Measurements from ENCODE around the gene PTPRK. TPM values are rescaled to one million over a fixed set of nuclear protein-coding genes. Genes with fewer than 3 reads are reported as not detected.
"Not testable (repeated sequence)": the region's sequence is repeated elsewhere in the genome, so short reads cannot be mapped to it uniquely, and the experiment has no call there.

Gene PTPRK
- polyA plus RNA-seq, 1 donor, result 57.5 TPM

DNA sequence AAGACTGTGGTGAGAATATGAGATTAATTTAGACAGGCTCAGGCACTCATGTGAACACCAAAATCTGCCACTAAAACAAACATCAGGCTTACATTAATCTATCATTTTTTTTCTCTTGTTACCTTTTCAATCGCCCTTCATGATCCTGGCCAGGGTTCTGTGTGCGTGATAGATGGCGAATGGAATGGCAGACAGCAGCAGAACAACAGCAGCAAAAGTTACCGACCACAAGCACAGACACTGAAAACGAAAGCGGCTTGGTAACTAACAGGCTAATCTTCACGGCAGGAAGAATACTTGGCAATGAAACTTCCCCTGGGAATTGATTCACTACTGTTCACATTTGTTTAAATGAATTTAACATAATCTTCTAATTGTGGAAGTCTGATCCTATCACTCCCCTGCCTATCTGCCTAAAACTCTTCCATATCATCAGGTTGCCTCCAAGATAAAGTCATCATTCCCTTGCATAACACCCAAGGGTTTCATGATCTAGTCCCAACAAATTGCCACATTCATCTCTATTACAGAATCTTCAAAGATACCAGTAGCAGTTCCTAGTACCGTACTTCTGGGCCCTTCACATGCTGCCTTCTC lies 28.7 kb downstream of the PTPRK start:
- no peak for DNase-seq

DNA sequence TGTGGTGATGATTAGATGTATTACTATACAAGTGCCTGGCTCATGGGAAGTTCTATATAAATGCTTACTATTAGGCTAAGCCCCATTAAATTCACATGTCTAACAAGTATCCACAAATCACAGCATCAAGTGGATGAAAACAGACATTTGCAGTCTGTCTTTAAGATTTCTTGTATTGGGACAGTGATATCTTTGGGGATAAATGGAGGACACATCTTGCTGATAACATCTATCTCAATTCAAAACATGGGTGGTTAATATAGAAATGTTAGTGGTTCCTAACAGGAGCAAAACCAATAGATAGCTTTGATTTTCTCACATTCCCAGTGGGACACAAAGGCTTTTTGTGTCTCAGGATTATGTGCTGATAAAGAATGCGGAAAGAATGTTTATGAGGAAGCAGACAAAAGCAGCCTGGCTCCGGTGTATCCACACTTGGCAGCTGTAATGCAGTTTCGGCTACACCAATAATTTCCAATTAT lies 29.3 kb downstream of the PTPRK start:
- no peak for DNase-seq

DNA sequence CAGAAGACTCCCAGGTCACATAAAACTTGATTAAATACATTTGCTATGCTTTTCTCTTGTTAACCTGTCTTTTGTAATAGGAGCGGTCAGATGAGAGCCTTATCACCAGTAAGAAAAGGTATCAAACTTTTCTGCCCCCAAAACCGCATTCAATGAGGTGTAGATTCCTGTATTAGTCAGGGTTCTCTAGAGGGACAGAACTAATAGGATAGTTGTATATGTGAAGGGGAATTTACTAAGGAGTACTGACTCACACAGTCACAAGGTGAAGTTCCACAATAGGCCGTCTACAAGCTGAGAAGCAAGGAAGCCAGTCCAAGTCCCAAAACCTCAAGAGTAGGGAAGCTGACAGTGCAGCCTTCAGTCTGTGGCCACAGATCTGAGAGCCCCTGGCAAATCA lies 32.7 kb downstream of the PTPRK start:
- no peak for DNase-seq

GRCh38 chr6:128487055-128487454 lies 33.3 kb downstream of the PTPRK start:
- DNase-seq, result no peak

- DNase-seq, result not testable (repeated sequence)
Measured at GRCh38 chr6:128486580-128486979, 33.8 kb downstream of the PTPRK start.

GRCh38 chr6:128483472-128484135 lies 36.8 kb downstream of the PTPRK start:
- DNase-seq, result no peak

- DNase-seq, result no peak
Measured at GRCh38 chr6:128482642-128483041, 37.8 kb downstream of the PTPRK start.

DNA sequence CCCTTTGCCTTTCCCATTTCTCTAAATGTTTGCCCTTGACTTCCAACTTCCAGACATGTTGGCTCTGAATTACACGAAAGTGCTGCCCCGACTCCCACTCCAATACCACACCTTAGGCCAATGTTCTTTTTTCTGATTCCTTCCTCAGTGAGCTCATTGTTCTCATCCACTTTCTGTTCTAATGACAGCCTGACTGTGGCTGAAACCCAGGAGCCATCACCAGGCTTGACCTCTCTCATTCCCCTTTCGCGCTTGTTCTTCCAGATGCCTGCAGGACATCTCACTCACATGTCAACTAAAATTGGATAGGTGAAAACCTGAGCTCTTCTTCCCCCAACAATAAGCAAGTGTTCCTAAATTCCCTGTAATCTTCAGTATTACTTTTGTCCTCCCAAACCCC lies 40.4 kb downstream of the PTPRK start:
- no peak for DNase-seq

DNA sequence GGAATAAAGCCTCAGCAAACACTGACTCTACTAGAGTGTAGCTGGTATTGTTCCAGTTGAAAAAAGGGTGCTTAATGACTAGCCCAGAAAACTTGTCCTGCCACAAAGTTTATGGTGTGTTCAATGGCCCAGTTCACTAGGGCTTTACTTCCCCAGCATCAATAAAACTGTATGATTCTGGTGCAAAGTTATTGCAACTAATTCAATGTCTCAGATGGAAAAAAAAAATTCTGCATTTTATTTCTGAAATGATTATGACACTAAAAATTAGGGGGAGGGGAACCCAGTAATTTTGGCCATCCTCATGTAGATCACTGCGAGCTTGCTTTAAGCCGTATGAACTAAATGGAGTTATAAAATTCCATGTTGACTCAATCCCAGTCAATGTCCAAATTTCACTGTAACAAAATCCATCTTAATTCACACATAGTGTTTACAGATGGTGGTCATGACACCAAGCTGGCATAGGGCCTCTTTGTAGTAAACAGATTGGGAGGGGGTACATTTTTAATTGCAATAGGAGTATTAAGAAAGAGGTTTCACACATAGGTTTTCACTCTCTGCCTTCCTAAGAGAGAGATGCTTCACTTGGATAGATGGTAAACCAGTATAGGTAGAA lies 41.2 kb downstream of the PTPRK start:
- DNase-seq, result no peak

DNA sequence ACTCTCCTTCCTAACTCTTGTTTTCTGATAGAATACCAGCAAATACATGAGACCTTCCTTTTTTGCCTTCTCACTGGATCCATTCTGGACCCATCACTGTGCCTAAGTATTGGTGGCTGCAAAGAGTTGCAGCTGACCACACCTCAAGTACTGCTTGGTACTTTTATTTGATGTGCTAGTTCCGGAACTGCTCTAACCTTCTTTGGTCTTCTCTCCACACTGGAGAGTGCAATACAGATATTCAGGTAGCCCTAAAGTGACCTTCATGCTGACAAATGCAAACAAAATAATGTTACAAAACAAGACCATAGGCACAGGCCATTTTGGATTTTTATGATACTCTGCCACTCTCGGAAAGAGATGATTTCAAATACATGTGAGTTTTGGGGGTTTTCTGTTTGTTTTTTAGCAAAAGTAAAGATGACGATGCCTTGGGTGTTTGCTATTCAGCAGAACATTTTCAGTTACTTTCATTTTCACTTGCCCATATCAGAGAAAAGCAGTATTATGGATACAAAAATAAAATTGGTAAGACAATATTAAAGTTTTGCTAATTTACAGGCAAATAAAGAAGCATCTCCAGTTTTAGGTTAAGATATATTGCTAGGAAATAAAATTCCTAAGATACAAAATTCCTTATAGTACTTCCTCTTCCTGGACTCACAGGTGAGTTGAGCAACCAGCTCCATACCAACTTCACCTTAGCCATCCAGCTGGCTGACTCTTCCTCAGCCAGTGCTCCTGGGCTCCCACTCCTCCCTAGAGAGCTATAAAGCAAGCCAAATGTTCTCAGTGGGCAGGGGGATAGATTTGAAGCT lies 42.0 kb downstream of the PTPRK start:
- DNase-seq, result no peak

DNA sequence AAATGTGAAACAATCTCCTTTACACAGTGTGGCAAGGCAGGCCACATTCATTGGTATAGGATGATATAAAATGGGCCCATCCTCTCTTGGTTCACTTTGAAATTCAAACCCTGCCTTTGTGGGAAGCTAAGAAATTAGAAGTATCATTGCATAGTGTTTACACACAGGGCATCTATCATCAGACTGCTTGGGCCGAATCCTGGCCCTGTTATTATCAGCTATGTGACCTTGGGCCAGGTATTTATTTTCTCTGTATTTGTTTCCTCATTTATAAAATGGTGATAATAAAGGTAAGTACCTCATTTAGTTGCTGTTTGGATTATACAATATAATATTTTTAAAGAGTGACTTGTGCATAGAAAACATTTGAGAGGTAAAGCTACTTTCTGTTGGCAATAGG lies 45.5 kb downstream of the PTPRK start:
- no peak for DNase-seq

GRCh38 chr6:128474481-128474880 lies 45.9 kb downstream of the PTPRK start:
- DNase-seq, result no peak

DNA sequence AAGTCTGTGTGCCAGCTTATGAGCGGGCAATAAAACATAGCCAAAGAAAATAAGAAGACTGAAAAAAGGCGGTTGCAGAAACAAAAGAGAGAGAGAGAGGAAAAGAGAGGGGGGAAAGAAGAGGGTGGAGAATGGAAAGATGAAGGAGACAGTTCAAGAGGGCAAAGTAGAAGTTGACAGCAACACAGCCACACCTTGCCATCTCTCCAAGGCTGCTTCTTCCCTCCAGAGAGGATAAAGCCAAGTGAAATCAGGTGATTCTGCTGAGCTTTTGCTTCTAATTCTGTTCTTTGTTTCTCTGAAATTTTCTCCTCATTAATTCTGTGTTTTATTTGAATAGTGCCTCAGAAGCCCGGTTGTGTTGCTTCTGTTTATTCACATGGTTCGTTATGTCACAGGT lies 48.5 kb downstream of the PTPRK start:
- no peak for DNase-seq

- no peak for DNase-seq
Measured at GRCh38 chr6:128465368-128466343, 54.7 kb downstream of the PTPRK start.

- DNase-seq, result no peak
Measured at GRCh38 chr6:128464790-128465189, 55.6 kb downstream of the PTPRK start.

DNA sequence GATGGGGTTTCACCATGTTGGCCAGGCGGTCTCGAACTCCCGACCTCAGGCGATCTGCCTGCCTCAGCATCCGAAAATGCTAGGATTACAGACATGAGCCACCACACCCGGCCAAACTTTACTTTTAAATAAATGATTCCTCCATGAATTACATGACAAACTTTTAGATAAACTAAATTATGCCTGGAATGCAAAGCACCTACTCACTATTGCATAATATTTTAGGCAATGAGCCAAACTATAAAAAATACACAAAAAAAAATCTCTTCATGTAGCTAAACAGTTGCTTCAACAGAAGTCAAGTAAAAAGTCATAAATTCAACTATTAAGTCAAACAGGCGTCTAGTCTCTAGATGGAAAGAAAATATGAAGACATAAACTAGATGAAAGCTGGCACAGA lies 56.5 kb downstream of the PTPRK start:
- DNase-seq, result no peak

DNA sequence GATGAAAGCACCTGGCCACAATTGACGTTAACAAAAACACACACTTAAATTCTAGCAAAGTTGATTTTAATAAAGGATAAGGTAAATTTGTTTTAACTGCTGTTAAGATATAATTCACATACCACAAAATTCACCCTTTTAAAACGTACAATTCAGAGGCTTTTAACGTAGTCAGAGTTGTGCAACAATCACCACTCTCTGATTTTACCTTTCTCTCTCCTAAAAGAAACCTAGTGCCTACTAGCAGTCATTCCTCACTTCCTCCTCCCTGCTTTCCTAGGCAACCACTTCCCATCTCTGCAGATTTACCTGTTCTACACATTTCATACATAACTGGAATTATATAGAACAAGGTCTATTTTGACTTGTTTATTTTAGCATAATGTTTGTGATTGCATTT lies 58.9 kb downstream of the PTPRK start:
- DNase-seq, result no peak

- no peak for DNase-seq
Measured at GRCh38 chr6:128456510-128457230, 63.7 kb downstream of the PTPRK start.

GRCh38 chr6:128455959-128456358 lies 64.4 kb downstream of the PTPRK start:
- DNase-seq, result no peak

- no peak for DNase-seq
Measured at GRCh38 chr6:128452713-128453112, 67.7 kb downstream of the PTPRK start.

DNA sequence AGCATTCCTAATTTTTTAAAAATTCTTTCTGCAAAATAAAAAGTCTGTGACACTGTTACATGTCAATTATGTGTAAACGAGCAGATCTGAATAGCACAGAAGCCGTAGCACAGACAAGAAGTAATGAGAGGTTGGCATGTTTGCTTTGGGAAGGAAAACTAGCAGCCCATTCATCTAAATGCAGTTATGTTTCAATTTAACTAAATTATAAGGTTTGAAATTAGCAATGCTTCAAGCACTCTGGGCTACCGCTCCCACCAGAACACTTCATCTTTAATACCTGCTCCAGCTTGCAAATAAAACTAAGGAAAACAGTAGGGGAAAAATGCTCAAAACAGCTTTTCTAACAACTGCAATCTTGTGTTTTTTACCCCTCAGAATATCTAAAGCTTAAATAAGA lies 73.9 kb downstream of the PTPRK start:
- DNase-seq, result no peak

Measured in left kidney (tissue), 2 donors.